GM19043 (cell line): ENCODE data around the gene PACS2.
"Not testable (repeated sequence)": the region's sequence is repeated elsewhere in the genome, so short reads cannot be mapped to it uniquely, and the experiment has no call there.

Experiments
- ATAC-seq: cut with Tn5 transposase; IDR thresholded peaks from one replicate; pipeline ENCODE4 v1.9.1; 2021; ENCODE audit warnings: low read depth; ENCODE audit not compliant: unreplicated experiment

PACS2 gene

GRCh38 chr14:105348169-105348944 lies 33.8 kb downstream of the PACS2 start:
- no peak for ATAC-seq

GRCh38 chr14:105348945-105349699 lies 34.6 kb downstream of the PACS2 start:
- ATAC-seq = no peak

GRCh38 chr14:105349992-105350391 lies 35.4 kb downstream of the PACS2 start:
- ATAC-seq = no peak

- ATAC-seq = no peak
Measured at GRCh38 chr14:105350450-105351244, 36.1 kb downstream of the PACS2 start.

GRCh38 chr14:105351410-105351809 lies 36.9 kb downstream of the PACS2 start:
- no peak for ATAC-seq

- ATAC-seq = no peak
Measured at GRCh38 chr14:105351920-105352851, 37.6 kb downstream of the PACS2 start.

- ATAC-seq = no peak
Measured at GRCh38 chr14:105353136-105353535, 38.6 kb downstream of the PACS2 start.

- ATAC-seq = no peak
Measured at GRCh38 chr14:105354541-105354940, 40.0 kb downstream of the PACS2 start.

GRCh38 chr14:105355049-105355575 lies 40.6 kb downstream of the PACS2 start:
- ATAC-seq = no peak

GRCh38 chr14:105355850-105356604 lies 41.5 kb downstream of the PACS2 start:
- no peak for ATAC-seq

- ATAC-seq = no peak
Measured at GRCh38 chr14:105356927-105357326, 42.4 kb downstream of the PACS2 start.

- ATAC-seq = no peak
Measured at GRCh38 chr14:105357626-105358025, 43.1 kb downstream of the PACS2 start.

GRCh38 chr14:105358140-105358846 lies 43.7 kb downstream of the PACS2 start:
- no peak for ATAC-seq

GRCh38 chr14:105358943-105359342 lies 44.4 kb downstream of the PACS2 start:
- ATAC-seq = no peak

- not testable (repeated sequence) for ATAC-seq
Measured at GRCh38 chr14:105361412-105361811, 46.9 kb downstream of the PACS2 start.

- no peak for ATAC-seq
Measured at GRCh38 chr14:105363847-105364708, 49.5 kb downstream of the PACS2 start.

- no peak for ATAC-seq
Measured at GRCh38 chr14:105365101-105365500, 50.6 kb downstream of the PACS2 start.

- no peak for ATAC-seq
Measured at GRCh38 chr14:105365681-105366080, 51.1 kb downstream of the PACS2 start.
